Brain pericyte (primary cell): ENCODE data around the gene ST6GALNAC3.
"Not testable (repeated sequence)": the region's sequence is repeated elsewhere in the genome, so short reads cannot be mapped to it uniquely, and the experiment has no call there.

Experiments used
- DNase-seq: peaks from one replicate; pipeline ENCODE4 v3.0.0-alpha.2; 2012; ENCODE audit warnings: low read depth, low spot score

The ST6GALNAC3 gene

DNA sequence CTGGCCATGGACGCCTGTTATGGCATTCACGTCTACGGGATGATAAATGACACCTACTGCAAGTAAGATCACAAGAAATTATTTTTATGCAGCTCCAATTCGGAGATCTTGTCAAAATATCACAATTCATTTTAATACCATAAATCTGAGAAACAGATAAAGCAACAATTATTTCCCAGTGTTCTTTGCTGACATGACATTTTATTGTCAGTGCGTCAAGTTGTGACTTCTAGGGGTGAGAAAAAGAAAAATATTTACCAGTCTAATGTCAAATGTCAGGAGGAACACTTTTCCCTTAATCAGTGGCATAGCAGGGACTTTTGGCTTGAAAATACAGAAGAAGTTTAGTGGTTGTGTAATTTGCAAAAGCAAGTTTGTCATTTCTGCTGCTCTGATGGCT is 553.0 kb downstream of the ST6GALNAC3 start:
- no peak for DNase-seq

DNA sequence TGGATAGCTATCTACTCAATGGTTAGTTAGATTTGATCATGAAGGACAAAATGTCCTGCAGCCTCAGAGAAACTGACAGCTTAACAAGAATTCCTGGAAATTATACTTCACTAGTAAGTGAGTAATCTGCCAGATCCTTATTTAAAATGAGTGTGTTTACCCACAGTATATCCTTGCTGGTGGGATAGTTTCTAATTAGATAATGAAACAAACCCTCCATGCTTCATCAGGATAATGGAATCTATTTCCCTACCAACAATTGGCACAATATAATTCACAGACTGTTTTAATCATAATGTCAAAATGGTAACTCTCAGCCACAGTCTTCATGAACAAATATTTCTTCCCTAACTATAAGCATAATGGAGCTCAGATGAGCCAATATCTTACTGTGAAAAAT is 553.4 kb downstream of the ST6GALNAC3 start:
- DNase-seq = no peak

DNA sequence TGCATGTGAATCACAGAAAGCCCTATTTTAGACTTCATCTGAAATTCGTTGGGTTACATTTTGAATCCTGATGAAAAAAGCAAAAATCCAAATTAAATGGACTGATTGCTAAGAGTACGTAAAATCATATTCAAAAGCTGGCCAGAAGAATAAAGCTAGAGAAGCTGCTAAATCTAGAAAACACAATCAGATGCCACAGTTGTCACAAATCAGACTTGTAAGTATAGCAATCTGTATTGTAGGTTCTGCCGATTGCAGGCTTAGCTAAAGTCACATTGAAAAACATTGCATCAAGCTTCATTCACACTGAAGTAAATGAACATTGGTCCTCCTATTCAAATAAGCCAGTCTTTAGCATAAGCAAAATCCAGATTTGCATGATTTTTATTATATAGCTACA is 557.6 kb downstream of the ST6GALNAC3 start:
- no peak for DNase-seq

DNA sequence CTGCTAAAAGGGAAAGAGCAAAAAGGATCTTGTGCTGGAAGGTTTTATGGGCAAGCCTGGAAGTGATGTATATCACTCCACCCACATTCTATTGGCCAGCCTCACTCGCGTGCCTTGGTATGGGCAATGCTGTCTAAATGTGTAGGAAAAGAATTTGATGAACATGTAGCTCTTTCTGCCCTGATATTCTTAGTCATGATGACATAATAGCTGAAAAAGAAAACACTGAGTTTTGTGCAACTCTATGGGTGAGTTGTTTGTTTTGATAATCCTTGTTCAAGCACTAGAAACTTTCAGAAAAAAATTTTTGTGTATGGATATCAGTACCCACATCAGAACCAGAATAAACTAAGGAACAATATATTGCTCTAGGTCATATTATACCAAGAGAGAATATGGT is 561.2 kb downstream of the ST6GALNAC3 start:
- DNase-seq = no peak

DNA sequence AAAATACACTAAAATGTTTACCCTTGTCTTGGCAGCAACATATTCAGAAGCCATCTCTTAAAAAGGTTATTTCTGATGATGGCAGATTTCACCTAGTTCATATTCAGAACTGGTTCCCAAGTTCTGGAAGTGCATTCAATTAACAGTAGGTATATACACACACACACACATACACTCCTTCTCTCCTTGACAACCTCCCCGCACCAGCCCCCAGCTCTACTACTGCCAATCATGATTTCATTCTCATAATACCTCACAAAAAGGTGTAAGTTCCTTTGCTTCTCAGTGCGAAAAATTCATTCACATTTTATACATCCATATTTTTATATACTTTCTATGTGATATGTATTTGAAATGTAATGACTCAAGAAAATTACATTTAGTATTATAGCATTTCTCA is 564.6 kb downstream of the ST6GALNAC3 start:
- DNase-seq = no peak

DNA sequence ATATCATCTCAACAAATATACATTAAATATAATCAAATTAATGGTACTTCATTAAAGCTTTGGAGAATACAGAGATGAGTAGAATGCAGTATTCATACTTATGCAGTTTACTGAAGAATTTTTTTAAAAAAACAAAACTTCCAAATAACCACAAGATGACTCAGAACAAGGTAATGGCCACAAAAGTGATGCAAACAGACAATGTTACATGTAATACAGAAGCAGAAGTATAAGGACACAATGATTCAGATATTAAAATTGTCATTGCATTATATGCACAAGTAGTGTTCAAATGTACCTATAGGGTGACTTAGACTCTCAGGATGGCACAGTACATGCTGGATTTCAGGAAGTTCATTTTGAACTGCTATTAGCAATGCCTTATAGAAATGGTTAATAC is 565.5 kb downstream of the ST6GALNAC3 start:
- DNase-seq = no peak

DNA sequence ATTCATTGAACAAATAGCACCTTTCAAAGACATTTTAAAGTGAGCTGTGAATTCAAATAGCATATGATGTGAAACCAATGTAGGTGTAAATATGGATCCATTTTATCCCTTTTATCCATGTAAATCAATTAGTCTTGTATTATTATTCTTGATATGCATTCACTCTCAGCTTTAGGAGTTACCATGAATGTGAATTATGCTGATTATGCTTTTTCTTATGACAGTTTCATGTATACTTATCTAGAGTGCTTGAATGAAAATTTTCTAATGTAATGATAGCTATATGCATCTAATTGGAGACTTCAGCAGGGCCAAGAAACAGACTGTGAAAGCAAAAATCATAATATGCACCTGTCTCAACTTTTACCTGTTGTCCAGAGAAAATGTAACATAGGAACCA is 566.2 kb downstream of the ST6GALNAC3 start:
- DNase-seq = no peak

DNA sequence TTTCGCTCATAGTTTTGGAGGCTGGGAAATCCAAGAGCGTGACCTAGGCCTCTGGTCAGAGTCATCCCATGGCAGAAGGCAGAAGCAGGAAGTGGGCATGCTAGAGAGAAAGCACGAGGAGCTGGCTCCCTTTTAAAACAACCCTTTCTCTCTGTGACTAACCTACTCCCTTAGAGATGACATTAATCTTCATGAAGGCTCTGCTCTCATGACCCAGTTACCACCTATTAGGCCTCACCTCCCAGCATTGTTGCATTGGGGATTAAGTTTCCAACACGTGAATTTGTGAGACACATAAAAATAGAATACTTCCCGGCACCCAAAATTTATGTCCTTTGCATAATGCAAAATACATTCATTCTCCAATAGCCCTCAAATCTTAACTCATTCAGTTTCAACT is 569.6 kb downstream of the ST6GALNAC3 start:
- DNase-seq = no peak

DNA sequence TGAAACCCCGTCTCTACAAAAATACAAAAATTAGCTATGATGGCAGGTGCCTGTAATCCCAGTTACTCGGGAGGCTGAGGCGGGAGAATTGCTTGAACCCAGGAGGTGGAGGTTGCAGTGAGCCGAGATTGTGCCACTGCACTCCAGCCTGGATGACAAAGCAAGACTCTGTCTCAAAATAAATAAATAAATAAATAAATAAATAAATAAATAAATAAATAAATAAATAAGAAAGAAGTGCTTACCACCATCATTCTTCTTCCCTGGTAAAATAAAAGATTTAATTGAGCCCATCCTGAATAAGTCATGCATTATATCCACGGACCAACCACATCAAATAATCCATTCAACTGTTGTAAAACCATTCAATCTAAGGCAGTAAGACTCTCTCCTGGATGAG is 578.3 kb downstream of the ST6GALNAC3 start:
- DNase-seq = not testable (repeated sequence)

- no peak for DNase-seq
Measured at GRCh38 chr1:76657623-76658022, 583.1 kb downstream of the ST6GALNAC3 start.

- no peak for DNase-seq
Measured at GRCh38 chr1:76659171-76659940, 584.8 kb downstream of the ST6GALNAC3 start.

DNA sequence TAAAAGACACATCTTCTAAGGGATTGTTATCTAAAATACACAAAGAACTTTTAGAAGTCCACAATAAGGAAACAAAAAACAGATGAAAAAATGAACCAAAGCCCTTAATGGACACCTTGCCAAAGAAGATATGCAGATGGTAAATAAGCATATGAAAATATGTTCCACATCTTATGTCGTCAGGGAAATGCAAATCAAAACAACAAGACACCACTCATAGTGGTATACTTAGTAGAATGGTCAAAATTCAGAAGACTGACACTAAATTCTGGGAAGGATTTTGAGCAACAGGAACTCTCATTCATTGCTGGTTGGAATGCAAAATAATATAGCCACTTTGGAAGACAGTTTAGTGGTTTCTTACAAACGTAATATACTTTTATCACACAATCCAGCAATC is 587.0 kb downstream of the ST6GALNAC3 start:
- DNase-seq = no peak

GRCh38 chr1:76666499-76666898 is 592.0 kb downstream of the ST6GALNAC3 start:
- no peak for DNase-seq

- DNase-seq = no peak
Measured at GRCh38 chr1:76668046-76668445, 593.5 kb downstream of the ST6GALNAC3 start.

DNA sequence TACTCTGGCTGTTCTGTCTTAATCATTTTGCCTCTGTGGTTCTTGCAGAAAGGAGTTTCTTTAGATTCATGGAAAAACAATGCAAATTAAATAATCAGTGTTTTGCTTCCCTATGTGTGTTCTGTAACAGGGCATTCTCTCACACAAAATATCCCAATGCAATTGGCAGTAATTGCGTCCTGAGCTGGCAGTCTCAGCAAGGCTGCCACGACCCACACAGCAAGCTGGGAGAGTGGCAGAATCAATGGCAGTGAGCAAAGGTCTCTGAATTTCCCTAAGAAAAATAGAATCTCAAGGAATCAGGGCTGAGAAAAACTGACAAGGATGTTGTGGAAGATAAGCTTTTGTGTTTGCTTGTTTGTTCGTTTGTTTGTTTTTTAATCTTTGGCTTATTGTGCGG is 594.6 kb downstream of the ST6GALNAC3 start:
- DNase-seq = no peak

- DNase-seq = no peak
Measured at GRCh38 chr1:76669624-76670315, 595.2 kb downstream of the ST6GALNAC3 start.

GRCh38 chr1:76674689-76675210 is 600.2 kb downstream of the ST6GALNAC3 start:
- DNase-seq = no peak

GRCh38 chr1:76677416-76678405 is 603.2 kb downstream of the ST6GALNAC3 start:
- DNase-seq = no peak

- no peak for DNase-seq
Measured at GRCh38 chr1:76679534-76680152, 605.1 kb downstream of the ST6GALNAC3 start.

GRCh38 chr1:76680651-76681050 is 606.1 kb downstream of the ST6GALNAC3 start:
- DNase-seq = no peak

GRCh38 chr1:76682138-76682537 is 607.6 kb downstream of the ST6GALNAC3 start:
- no peak for DNase-seq
